Activated effector memory CD4-positive, alpha-beta T cell treated with anti-CD3 and anti-CD28 coated beads, Interleukin-2, amount 50 U/mL, for 16 hours (primary cell): Measurements from ENCODE around the gene ANKH.
"Not testable (repeated sequence)": the region's sequence is repeated elsewhere in the genome, so short reads cannot be mapped to it uniquely, and the experiment has no call there.

ENCODE experiments used
- DNase-seq: peaks from one replicate; pipeline ENCODE4 v3.0.0-alpha.2; 2020

Gene ANKH

GRCh38 chr5:14824499-14824898 is 47.1 kb downstream of the ANKH start:
- DNase-seq = no peak

GRCh38 chr5:14821100-14821845 is 50.3 kb downstream of the ANKH start:
- DNase-seq = no peak

GRCh38 chr5:14818931-14819790 is 52.4 kb downstream of the ANKH start:
- DNase-seq = no peak

- not testable (repeated sequence) for DNase-seq
Observed at GRCh38 chr5:14817762-14818136, 53.8 kb downstream of the ANKH start.

- DNase-seq = no peak
Observed at GRCh38 chr5:14816999-14817761, 54.4 kb downstream of the ANKH start.

GRCh38 chr5:14816374-14816998 is 55.1 kb downstream of the ANKH start:
- no peak for DNase-seq

- no peak for DNase-seq
Observed at GRCh38 chr5:14813747-14814146, 57.8 kb downstream of the ANKH start.

GRCh38 chr5:14812166-14812565 is 59.4 kb downstream of the ANKH start:
- no peak for DNase-seq

GRCh38 chr5:14810928-14811572 is 60.5 kb downstream of the ANKH start:
- no peak for DNase-seq

- no peak for DNase-seq
Observed at GRCh38 chr5:14810282-14810681, 61.3 kb downstream of the ANKH start.

GRCh38 chr5:14809369-14810155 is 62.0 kb downstream of the ANKH start:
- DNase-seq = peak; percentile 90

GRCh38 chr5:14807471-14807870 is 64.1 kb downstream of the ANKH start:
- DNase-seq = no peak

- DNase-seq = no peak
Observed at GRCh38 chr5:14806456-14806855, 65.1 kb downstream of the ANKH start.

GRCh38 chr5:14802541-14802940 is 69.0 kb downstream of the ANKH start:
- no peak for DNase-seq

GRCh38 chr5:14801792-14802191 is 69.8 kb downstream of the ANKH start:
- DNase-seq = no peak

- DNase-seq = not testable (repeated sequence)
Observed at GRCh38 chr5:14797385-14797784, 74.2 kb downstream of the ANKH start.

- DNase-seq = no peak
Observed at GRCh38 chr5:14794583-14795230, 76.9 kb downstream of the ANKH start.

GRCh38 chr5:14793851-14794250 is 77.7 kb downstream of the ANKH start:
- no peak for DNase-seq

GRCh38 chr5:14790911-14791310 is 80.7 kb downstream of the ANKH start:
- no peak for DNase-seq

GRCh38 chr5:14790220-14790619 is 81.4 kb downstream of the ANKH start:
- DNase-seq = no peak
